Right atrium auricular region (tissue), 2 donors: ENCODE measurements around the gene CCDC85C. TPM values are rescaled to one million over a fixed set of nuclear protein-coding genes. Genes with fewer than 3 reads are reported as not detected.
A peak's percentile ranks its signal among the peaks of the same experiment; 100 is the strongest.

Experiments
- DNase-seq: peaks from one replicate; pipeline ENCODE4 v3.0.0-alpha.2; 2019; ENCODE audit warnings: low spot score
- H3K27ac ChIP-seq, 2 donors: fragments of 200-600 bp; sonication (generic); 1 replicate in 1 of 2; 2 replicates in 1 of 2; pipeline ENCODE4 v1.5.1; 2016 to 2019
- H3K27me3 ChIP-seq, 2 donors: fragments of 200-600 bp; sonication (generic); one replicate each; pipeline versions ENCODE4 v1.5.1 to v1.6.0; 2017 to 2019
- H3K36me3 ChIP-seq: fragments of 200-600 bp; sonication (generic); one replicate; pipeline ENCODE4 v1.5.1; 2016
- H3K4me1 ChIP-seq, 2 donors: fragments of 200-600 bp; sonication (generic); one replicate each; pipeline versions ENCODE4 v1.5.1 to v1.6.0; 2017 to 2019
- H3K4me3 ChIP-seq, 2 donors: fragments of 200-600 bp; sonication (generic); 1 replicate in 1 of 2; 2 replicates in 1 of 2; pipeline ENCODE4 v1.5.1; 2017 to 2019; ENCODE audit warnings: mild to moderate bottlenecking in 1 of 2, moderate library complexity in 1 of 2
- H3K9me3 ChIP-seq, 2 donors: fragments of 200-600 bp; sonication (generic); one replicate each; pipeline ENCODE4 v1.5.1; 2019
- CTCF ChIP-seq, 2 donors: fragments of 200-600 bp; sonication (generic); IDR thresholded peaks; one replicate each; pipeline ENCODE4 v1.5.1; 2019; ENCODE audit warnings: antibody characterized with exemption in 2 of 2
- total RNA-seq, 2 donors: library from RNA; depleted of rRNA; stranded (reverse); fragments of >200 nt; gene quantifications; one replicate each; pipeline ENCODE4 v1.1.0, GENCODE V29; 2016

The CCDC85C gene
- total RNA-seq, 2 donors from 2014 or later = 17.1 to 17.7 TPM

DNA sequence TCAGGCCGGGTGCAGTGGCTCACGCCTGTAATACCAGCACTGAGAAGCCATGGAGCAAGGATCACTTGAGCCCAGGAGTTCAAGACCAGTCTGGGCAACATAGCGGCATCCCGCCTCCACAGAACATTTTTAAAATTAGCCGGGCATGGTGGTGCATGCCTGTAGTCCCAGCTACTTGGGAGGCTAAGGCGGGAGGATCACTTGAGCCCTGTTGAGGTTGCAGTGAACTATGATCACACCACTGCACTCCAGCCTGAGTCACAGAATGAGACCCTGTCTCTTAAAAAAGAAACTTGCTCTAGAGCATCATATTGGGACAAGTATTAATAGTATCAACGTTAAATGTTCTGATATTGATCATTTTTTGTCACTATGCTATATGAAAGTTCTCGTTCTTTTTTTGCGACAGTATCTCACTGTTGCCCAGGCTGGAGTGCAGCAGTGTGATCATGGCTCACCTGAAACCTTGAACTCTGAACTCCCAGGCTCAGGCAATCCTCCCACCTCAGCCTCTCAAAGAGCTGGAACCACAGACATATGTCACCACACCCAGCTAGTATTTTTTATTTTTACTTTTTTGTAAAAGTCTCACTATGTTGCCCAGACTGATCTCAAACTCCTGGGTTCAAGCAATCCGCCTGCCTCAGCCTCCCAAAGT is 47.7 kb downstream of the CCDC85C start:
- Histone ChIP-seq H3K27me3 (no peaks in the 10 kb centered on the region), H3K4me3 (no peak overlapping the region), H3K9me3 (no peaks in the 10 kb centered on the region), H3K4me1 (peaks cover 0 to 48% of the 10 kb centered on the region in 2 donors), H3K27ac (no peak overlapping the region), H3K36me3 (no peaks in the 10 kb centered on the region)
- no peak for DNase-seq
- no peak for TF ChIP-seq CTCF (IDR thresholded peaks at IDR 0.05)

DNA sequence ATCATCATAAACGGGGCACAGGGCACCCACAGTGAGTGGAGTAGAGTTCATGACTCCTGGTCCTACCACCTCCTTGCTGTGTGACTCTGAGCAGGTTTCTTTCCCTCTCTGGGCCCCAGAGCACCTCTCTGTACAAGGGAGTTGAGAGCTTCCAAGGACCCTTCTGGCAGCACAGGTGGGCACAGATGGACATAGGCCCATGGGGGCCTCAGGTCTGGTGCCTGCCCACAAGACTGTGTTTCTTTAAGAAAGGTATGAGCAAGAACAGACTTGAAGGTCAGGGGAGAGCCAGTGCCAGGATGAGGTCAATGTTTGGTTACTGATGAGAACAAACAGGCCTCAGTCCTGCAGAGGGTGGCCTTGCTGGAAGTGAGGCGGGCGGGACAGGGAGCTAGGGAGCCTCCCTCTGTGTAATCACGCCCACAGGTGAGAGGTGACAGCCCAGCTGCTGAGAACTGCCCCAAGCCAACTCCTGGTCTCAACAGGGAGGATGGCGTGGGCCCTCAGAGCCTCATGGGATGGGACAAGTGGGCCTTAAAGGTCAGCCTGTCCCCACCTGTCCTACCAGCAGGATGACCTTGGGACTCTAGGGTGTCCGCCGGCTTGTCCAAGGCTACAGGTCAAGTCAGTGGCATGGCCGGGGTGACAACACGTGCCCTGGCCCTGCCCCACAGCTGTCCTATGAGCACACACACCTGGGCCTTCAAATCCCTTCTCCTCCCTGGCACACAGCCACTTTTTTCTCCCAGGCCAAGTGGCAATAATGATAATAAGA is 49.1 kb downstream of the CCDC85C start:
- DNase-seq = no peak
- no peaks in the 10 kb centered on the region for H3K9me3 ChIP-seq
- peak overlapping the region in 1 of 2 donors; percentile 10 for H3K27ac ChIP-seq
- H3K27me3 ChIP-seq = no peaks in the 10 kb centered on the region
- no peak overlapping the region for H3K4me3 ChIP-seq
- peaks cover 0 to 39% of the 10 kb centered on the region in 2 donors for H3K4me1 ChIP-seq
- no peaks in the 10 kb centered on the region for H3K36me3 ChIP-seq
- no peak for TF ChIP-seq CTCF (IDR thresholded peaks at IDR 0.05)

DNA sequence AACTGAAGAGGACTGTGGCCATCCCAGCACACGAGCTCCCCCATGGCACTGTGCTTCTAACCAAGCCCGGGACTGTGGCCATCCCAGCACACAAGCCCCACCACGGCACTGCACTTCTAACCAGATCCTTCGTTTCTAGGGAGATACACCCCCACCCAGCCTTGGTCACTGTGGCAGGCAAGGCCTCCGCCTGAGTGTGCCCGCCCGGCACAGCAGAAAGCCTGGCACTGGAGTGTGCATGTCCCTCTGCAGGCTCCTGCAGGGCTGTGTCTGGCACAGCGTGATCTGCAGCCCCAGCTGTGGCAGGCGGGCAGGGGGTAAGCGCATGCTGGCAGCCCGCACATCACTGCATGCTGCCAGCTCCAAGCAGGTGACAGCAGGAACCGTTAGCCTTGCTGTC is 49.8 kb downstream of the CCDC85C start:
- Histone ChIP-seq H3K4me3 (no peak overlapping the region), H3K9me3 (no peaks in the 10 kb centered on the region), H3K27me3 (no peaks in the 10 kb centered on the region), H3K4me1 (peaks cover 0 to 44% of the 10 kb centered on the region in 2 donors), H3K36me3 (no peaks in the 10 kb centered on the region), H3K27ac (peak overlapping the region in 1 of 2 donors; percentile 10)
- DNase-seq = no peak
- TF ChIP-seq CTCF (IDR thresholded peaks at IDR 0.05) = no peak

GRCh38 chr14:99552572-99553216 is 51.3 kb downstream of the CCDC85C start:
- Histone ChIP-seq H3K27ac (no peak overlapping the region), H3K9me3 (no peaks in the 10 kb centered on the region), H3K4me3 (no peak overlapping the region), H3K36me3 (no peaks in the 10 kb centered on the region), H3K27me3 (no peaks in the 10 kb centered on the region), H3K4me1 (peaks cover 0 to 44% of the 10 kb centered on the region in 2 donors)
- no peak for TF ChIP-seq CTCF (IDR thresholded peaks at IDR 0.05)
- no peak for DNase-seq

- H3K36me3 ChIP-seq = no peaks in the 10 kb centered on the region
- H3K9me3 ChIP-seq = no peaks in the 10 kb centered on the region
- no peak overlapping the region for H3K4me3 ChIP-seq
- H3K27ac ChIP-seq = no peak overlapping the region
- TF ChIP-seq CTCF (IDR thresholded peaks at IDR 0.05) = no peak
- peaks cover 0 to 44% of the 10 kb centered on the region in 2 donors for H3K4me1 ChIP-seq
- H3K27me3 ChIP-seq = no peaks in the 10 kb centered on the region
- no peak for DNase-seq
Observed at GRCh38 chr14:99552021-99552553, 51.9 kb downstream of the CCDC85C start.
